Measurements from ENCODE around the gene CRYGN.

Gene CRYGN

DNA sequence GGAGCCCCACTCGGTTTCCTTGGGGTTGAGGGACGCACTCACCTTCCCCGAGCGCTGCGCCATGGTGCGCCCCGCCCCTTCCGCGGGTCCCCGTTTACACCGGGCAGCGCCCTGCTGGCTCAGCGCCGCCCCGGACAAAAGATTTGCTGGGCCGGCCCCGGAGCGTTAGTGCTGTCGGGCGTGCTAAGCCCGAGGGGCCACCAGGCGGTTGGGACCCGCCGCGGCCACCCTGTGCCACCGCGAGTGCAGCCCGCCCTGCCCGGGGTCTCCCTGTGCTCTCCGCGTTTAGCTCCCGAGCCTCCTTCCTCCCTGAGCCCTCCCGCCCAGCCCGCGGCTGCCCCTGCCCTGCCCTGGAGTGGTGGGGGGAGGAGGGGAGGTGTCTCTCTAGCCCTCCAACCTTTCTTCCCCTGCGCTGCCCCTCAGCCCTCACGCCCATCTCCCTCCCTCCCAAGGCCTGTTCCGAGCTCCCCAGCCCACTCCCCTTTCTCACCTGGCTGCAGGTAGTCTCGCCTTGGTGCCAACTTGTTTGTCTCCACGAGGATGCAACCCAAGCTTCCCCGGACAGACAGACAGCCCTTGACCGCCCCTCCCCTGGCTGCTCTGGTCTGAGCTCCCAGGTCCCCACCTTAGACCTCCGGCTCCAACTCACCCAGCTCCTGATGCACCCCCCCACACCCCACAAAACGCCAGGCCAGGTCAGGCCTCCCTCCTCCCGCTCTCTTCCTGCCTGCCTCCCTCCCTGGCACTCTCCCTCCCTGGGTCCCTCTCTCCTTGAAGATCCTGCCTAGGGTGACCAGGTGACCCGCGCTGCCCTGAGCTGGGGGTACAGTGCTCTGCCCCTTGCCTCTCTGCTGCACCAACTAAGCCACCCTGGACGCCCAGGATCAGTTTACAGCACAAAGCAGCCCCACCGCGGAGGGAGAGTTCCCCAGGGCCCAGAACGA, at the start of gene CRYGN:
TSS of gene CRYGN (minus strand) at position 287 of the 944 bp plus-strand sequence. CDS start at position 63, 224 bp downstream.
- no peak for DNase-seq (ENCODE audit: low read depth in 4 of 4, low spot score in 1 of 4)

DNA sequence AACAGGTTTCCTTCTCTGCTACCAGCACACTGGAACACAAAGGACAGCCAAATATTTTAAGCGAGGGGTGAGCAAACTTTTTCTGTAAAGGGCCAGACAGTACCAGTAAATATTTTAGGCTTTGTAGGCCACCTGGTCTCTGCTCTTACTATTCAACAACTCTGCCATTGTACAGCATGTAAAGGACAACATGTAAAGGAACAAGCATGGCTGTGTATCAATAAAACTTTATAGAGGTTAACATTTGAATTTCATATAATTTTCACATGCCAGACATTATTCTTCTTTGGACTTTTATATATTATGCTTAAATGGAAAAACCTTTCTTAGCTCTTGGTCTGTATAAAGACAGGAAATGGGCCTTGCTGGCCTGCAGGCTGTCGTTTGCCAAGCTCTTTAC, 49.6 kb upstream of the CRYGN start:
- DNase-seq (ENCODE audit: low read depth in 4 of 4, low spot score in 1 of 4): no peak

DNA sequence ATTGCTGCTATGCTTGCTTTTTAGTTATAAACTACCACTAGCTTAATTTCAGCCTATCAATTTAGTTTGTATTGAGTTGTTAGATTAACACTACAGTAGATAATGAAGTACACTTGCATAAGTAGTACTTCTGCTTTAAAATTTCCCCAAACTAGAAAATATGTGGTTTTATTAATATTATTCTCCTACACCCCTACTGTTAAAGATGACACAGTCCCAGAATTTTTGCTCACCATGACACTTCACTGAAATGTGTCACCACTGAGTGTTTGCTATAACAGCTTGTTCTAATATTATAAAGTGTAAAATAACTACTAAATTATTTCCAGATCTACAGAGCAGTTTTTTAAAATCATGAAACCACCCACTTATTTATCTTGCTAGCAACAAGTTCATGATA, 48.2 kb upstream of the CRYGN start:
- DNase-seq (ENCODE audit: low read depth in 4 of 4, low spot score in 1 of 4): no peak

- DNase-seq (ENCODE audit: low read depth in 4 of 4, low spot score in 1 of 4): no peak
Observed at GRCh38 chr7:151487228-151487627, 47.3 kb upstream of the CRYGN start.

DNA sequence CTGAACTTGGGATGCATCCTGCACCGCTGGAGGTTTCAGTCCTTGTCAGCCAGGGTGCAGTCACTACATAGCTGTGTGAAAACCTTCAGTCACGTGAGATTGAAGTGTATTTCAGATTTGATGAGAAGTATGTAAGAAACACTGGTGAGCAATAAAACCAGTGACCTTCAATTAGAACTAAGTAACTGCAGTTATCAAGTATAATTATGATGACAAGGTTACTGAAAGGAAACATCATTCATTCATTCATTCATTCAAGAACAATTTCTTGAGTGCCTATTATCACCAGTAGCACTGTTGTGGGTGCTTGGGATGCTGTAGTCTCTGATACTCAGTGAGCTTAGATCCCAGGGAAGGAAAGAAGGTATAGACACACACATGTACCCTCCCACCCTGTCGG, 46.1 kb upstream of the CRYGN start:
- DNase-seq (ENCODE audit: low read depth in 4 of 4, low spot score in 1 of 4): no peak

GRCh38 chr7:151484971-151485707, 45.2 kb upstream of the CRYGN start:
- DNase-seq (ENCODE audit: low read depth in 4 of 4, low spot score in 1 of 4): peak in 1 of 4 experiments; percentile 16

- no peak for DNase-seq (ENCODE audit: low read depth in 4 of 4, low spot score in 1 of 4)
Observed at GRCh38 chr7:151483711-151483983, 43.7 kb upstream of the CRYGN start.

DNA sequence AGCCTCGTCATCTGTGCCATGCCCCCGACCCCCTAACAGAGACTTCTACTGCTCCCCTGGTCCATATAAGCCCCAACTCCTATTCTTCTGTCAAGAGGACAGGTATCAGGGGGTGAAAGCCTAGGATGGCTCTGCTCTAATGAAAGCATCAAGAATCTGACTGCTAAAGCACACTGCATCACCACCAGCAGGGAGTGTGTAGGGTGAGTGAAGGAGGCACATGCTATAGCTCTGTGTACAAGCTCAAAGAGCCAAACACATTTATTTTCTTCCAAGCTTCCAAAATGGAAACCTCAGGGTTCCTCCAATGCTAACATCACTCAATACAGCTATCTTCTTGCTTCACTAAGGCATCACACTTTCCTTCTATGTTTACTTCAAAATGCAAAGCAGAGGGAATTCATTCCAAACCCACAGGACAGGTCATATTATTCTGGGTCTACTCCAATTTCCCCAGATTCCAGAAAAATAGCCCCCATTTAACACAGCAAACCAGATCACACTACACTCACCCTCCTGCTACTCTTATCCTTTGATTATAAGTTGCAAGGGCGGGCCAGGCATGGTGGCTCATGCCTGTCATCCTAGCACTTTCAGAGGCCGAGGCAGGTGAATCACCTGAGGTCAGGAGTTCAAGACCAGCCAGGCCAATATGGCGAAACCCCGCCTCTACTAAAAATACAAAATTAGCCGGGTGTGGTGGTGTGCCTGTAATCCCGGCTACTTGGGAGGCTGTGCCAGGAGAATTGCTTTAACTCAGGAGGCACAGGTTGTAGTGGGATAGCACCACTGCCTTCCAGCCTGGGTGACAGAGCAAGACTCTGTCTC, 43.2 kb upstream of the CRYGN start:
- DNase-seq (ENCODE audit: low read depth in 4 of 4, low spot score in 1 of 4): no peak

GRCh38 chr7:151481650-151482505, 41.9 kb upstream of the CRYGN start:
- DNase-seq (ENCODE audit: low read depth in 4 of 4, low spot score in 1 of 4): no peak

DNA sequence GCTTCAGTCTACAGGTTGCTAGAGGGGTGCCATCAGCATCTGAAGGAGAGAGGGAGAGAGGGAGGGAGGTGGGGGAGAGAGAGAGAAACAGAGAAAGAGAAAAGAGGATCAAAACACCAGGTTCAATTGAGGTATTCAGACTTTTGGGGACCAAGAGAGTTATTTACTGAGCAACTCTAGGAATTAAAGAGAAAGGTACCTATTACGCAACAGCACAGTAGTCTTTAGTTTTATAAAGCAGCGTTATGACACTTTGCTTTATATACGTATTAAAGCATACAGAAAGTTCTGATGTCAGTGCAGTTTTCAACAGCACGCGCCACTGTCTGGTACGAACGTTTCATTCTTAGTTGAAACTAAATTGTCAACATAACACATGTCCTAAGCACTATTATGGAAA, 37.9 kb upstream of the CRYGN start:
- no peak for DNase-seq (ENCODE audit: low read depth in 4 of 4, low spot score in 1 of 4)

DNA sequence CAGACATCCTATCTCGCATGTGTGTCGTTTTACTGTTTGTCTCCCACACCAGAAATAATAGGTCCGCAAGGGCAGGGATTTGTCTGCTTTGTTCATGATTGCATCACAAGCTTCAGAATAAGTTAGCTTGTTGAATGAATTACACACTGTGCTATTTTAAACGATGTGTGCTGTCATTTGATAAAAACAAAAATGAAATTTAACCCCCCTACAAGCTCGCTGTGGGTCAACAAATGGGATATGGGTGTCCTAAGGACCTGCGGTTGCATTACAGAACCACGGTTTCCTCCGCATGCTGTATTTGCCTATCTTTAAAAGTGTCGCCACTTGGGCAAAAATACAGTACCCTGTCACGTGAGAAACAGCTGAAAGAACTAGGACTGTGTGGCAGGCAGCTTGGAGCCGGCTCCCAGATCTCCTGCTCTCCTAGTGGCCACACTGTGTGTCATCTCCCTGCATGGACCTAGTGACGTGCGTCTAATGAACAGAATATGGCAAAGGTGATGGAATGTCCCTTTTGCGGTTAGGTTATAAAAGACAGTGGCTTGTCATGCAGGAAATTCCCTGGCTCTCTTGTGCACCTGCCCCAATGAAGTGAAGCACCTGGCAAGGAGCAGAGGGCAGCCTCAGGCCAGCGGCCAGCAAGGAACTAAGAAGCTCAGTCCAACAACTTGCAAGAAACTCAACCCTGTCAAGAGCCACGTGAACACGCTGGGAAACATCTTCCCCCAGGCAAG, 32.9 kb upstream of the CRYGN start:
- no peak for DNase-seq (ENCODE audit: low read depth in 4 of 4, low spot score in 1 of 4)

DNA sequence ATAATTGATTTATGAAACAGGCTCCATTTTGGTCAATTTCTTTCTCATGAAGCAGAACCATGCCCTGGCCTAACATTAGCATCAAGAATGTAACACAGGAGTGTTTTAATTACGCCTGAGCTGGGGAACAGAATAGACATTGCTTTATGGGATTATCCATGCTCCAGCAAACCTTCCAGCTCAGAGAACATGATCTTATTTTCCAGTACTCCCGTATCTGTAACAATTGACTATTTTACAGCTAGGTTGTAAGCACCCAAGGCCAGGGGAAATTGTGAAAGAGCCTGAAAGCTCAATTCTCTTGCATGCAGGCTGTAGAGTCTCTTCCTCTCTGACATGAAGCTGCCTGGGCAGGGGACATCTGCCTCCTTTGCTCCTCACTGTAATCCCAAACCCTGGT, 30.8 kb upstream of the CRYGN start:
- no peak for DNase-seq (ENCODE audit: low read depth in 4 of 4, low spot score in 1 of 4)

GRCh38 chr7:151469281-151469680, 29.3 kb upstream of the CRYGN start:
- DNase-seq (ENCODE audit: low read depth in 4 of 4, low spot score in 1 of 4): no peak

DNA sequence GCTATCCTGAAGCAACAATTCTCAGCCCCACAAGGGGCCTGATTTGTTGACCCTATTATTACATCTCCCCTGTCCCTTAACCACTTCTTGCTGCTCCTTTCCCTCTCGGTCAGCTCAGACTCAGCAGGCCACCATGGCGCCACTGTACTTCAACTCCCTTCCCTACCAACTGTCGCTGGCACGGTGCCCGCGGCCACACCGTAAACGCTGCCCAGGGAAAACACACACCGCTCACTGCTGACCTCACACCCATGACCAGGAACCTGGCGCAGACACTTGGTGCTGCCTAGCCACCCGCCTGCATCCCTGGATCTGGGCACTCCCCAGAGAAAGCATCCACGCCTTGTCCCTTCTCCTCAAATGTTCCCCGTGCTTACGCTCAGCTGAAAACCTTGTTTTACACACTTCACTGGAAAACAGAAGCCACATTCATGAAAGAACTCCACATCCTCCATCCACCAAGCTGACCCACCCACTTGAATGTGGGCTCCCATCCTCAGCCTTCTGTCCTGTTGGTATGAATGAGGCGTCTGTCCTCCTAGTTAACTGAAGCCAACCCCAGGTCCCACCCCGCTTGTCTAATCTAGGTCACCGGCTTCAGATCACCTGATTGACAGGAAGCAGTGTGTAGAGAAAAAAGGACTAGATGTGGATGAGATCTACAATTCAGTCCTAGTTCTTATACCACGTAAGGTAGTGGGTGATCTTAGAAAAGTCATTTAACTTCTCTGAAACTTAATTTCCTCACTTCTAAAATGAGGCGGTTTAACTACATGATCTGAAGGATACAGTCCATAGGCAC, 28.5 kb upstream of the CRYGN start:
- no peak for DNase-seq (ENCODE audit: low read depth in 4 of 4, low spot score in 1 of 4)

GRCh38 chr7:151465169-151465568, 25.2 kb upstream of the CRYGN start:
- no peak for DNase-seq (ENCODE audit: low read depth in 4 of 4, low spot score in 1 of 4)

- no peak for DNase-seq (ENCODE audit: low read depth in 4 of 4, low spot score in 1 of 4)
Observed at GRCh38 chr7:151462306-151462779, 22.4 kb upstream of the CRYGN start.

GRCh38 chr7:151461942-151462230, 21.9 kb upstream of the CRYGN start:
- no peak for DNase-seq (ENCODE audit: low read depth in 4 of 4, low spot score in 1 of 4)

DNA sequence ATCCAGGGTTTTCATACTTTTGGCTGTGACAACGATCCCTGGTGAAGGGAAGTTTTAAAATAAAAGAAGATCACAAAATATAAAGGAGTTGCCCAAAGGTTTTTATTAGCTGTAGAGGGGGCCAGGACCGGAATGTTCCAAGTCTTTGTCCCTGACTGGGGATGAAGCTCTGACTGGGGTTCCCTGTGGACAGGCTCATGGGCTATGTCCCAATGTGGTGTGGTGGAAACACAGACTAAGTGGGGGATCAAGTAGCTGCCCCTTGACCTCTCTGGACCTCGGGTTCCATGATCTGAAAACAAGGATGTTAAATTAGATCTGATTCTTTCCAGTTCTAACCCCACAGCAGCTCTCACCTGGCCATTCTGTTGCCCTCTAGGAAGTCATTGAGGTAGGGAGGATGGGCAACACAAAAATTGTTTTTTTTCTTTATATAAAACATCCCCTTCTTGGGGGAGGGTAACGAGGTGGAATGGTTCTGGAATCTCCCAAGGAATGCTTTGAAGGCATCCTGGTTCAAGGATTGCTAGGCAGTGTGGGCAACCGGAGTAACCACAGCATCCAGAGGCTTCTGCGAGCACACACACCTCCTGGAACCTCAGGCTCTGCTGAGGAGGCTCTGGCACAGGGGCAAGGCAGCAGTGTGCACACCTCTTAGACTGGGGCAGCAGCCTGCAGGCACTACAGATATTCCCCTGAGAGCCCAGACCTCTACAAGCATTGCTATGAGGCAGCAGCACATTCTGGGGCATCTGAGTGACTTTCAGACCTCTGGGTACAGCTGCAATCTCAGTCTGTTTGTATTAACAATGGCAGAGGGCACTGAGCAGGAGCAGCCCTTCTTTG, 21.4 kb upstream of the CRYGN start:
- DNase-seq (ENCODE audit: low read depth in 4 of 4, low spot score in 1 of 4): no peak
